IMR-90 (cell line): Measurements from ENCODE around the gene SDHD. TPM values are rescaled to one million over a fixed set of nuclear protein-coding genes. Genes with fewer than 3 reads are reported as not detected.

Experiments
- ATAC-seq: fragments of 200-7000 bp; cut with Tn5 transposase; 2 replicates; pipeline ENCODE4 v1.9.1; 2020; ENCODE audit warnings: low read depth, mild to moderate bottlenecking, moderate library complexity
- BruUV-seq: library from RNA; stranded (reverse); fragments of 400-500 nt; replicated peaks from 2 replicates; lab custom pipeline; 2021; lab: Mats Ljungman, UMichigan
- CTCF ChIA-PET: fragments of 300-600 bp; formaldehyde crosslinking; extraction: SDS; loops from one replicate; lab custom pipeline; 2021; ENCODE audit warnings: antibody characterized with exemption; lab: Yijun Ruan, JAX
- POLR2A ChIA-PET: fragments of 300-600 bp; sonication (Branson Sonifier 250); formaldehyde crosslinking; loops from one replicate; lab custom pipeline; 2022; ENCODE audit warnings: antibody characterized with exemption; ENCODE audit not compliant: unreplicated experiment; lab: Charles Lee
- DNase-seq: peaks from one replicate; pipeline ENCODE4 v3.0.0; 2013
- H2AFZ ChIP-seq: replicated peaks from 2 replicates; pipeline ENCODE3; 2013; ENCODE audit warnings: low read length, mild to moderate bottlenecking; ENCODE audit not compliant: poor library complexity
- H2AK5ac ChIP-seq: 2 replicates; pipeline ENCODE4 v1.6.1; 2013; ENCODE audit warnings: low read depth, low read length, inconsistent platforms
- H2AK9ac ChIP-seq: replicated peaks from 2 replicates; pipeline ENCODE3; 2013; ENCODE audit warnings: mild to moderate bottlenecking, low read depth, low read length, moderate library complexity; ENCODE audit not compliant: poor library complexity
- H2BK120ac ChIP-seq: 2 replicates; pipeline ENCODE4 v1.6.1; 2013; ENCODE audit warnings: low read depth, low read length, inconsistent platforms
- H2BK15ac ChIP-seq: 3 replicates; pipeline ENCODE4 v1.6.1; 2013; ENCODE audit warnings: low read depth, low read length, inconsistent platforms
- H2BK20ac ChIP-seq: 2 replicates; pipeline ENCODE4 v1.6.1; 2013; ENCODE audit warnings: low read depth, mild to moderate bottlenecking, inconsistent platforms, low read length, moderate library complexity
- H2BK5ac ChIP-seq: 2 replicates; pipeline ENCODE4 v1.6.1; 2013; ENCODE audit warnings: mild to moderate bottlenecking, low read depth, low read length, inconsistent platforms; ENCODE audit not compliant: poor library complexity, severe bottlenecking
- H3K14ac ChIP-seq: replicated peaks from 2 replicates; pipeline ENCODE4 v1.6.1; 2013; ENCODE audit warnings: low read depth, low read length, inconsistent platforms
- H3K18ac ChIP-seq: 2 replicates; pipeline ENCODE4 v1.6.1; 2013; ENCODE audit warnings: low read depth, low read length, control low read depth
- H3K23ac ChIP-seq: 2 replicates; pipeline ENCODE4 v1.6.1; 2013; ENCODE audit warnings: low read depth, low read length, inconsistent platforms
- H3K27ac ChIP-seq: 2 replicates; pipeline ENCODE4 v1.5.1; 2013; ENCODE audit warnings: mild to moderate bottlenecking, control low read depth, low read length; ENCODE audit not compliant: insufficient read depth
- H3K27me3 ChIP-seq: 2 replicates; pipeline ENCODE4 v1.6.1; 2013; ENCODE audit warnings: low read length; ENCODE audit not compliant: control insufficient read depth, insufficient read depth
- H3K36me3 ChIP-seq: 2 replicates; pipeline ENCODE4 v1.6.1; 2013; ENCODE audit warnings: low read length, mixed read lengths; ENCODE audit not compliant: control insufficient read depth, insufficient read depth
- H3K4ac ChIP-seq: 2 replicates; pipeline ENCODE4 v1.6.1; 2013; ENCODE audit warnings: low read depth, low read length, inconsistent platforms
- H3K4me1 ChIP-seq: 2 replicates; pipeline ENCODE4 v1.6.1; 2013; ENCODE audit warnings: low read length, mixed read lengths; ENCODE audit not compliant: control insufficient read depth, insufficient read depth
- H3K4me2 ChIP-seq: 2 replicates; pipeline ENCODE4 v1.6.1; 2013; ENCODE audit warnings: low read depth, mild to moderate bottlenecking, control low read depth, low read length, moderate library complexity
- H3K4me3 ChIP-seq: 2 replicates; pipeline ENCODE4 v1.5.1; 2013; ENCODE audit warnings: low read depth, mild to moderate bottlenecking, control low read depth, low read length, moderate library complexity; ENCODE audit not compliant: insufficient read depth
- H3K56ac ChIP-seq: 2 replicates; pipeline ENCODE4 v1.6.1; 2013; ENCODE audit warnings: low read length, inconsistent platforms; ENCODE audit not compliant: insufficient read depth; ENCODE audit errors: extremely low read depth
- H3K79me1 ChIP-seq, 2 experiments: 2 replicates each; pipeline ENCODE4 v1.6.1; 2013; ENCODE audit warnings: low read length in 2 of 2, inconsistent platforms in 1 of 2, low read depth in 1 of 2
- H3K9ac ChIP-seq: 2 replicates; pipeline ENCODE4 v1.6.1; 2013; ENCODE audit warnings: low read depth, low read length, control low read depth
- H3K9me1 ChIP-seq: 2 replicates; pipeline ENCODE4 v1.6.1; 2013; ENCODE audit warnings: low read length, inconsistent platforms; ENCODE audit not compliant: insufficient read depth
- H3K9me3 ChIP-seq: 2 replicates; pipeline ENCODE4 v1.6.1; 2013; ENCODE audit warnings: low read length; ENCODE audit not compliant: control insufficient read depth, insufficient read depth
- H4K20me1 ChIP-seq: 2 replicates; pipeline ENCODE4 v1.6.1; 2013; ENCODE audit warnings: low read length, inconsistent platforms; ENCODE audit not compliant: insufficient read depth
- H4K5ac ChIP-seq: 2 replicates; pipeline ENCODE4 v1.6.1; 2013; ENCODE audit warnings: mild to moderate bottlenecking, low read depth, low read length, control low read depth
- H4K8ac ChIP-seq, 2 experiments: 2 replicates each; pipeline ENCODE4 v1.6.1; 2013; ENCODE audit warnings: low read depth in 2 of 2, low read length in 2 of 2, control low read depth in 1 of 2, inconsistent platforms in 1 of 2
- H4K91ac ChIP-seq: 2 replicates; pipeline ENCODE4 v1.6.1; 2013; ENCODE audit warnings: low read depth, low read length, inconsistent platforms; ENCODE audit not compliant: insufficient read depth
- CTCF ChIP-seq: conservative IDR thresholded peaks from 2 replicates; pipeline ENCODE4 v1.5.1; 2012; ENCODE audit warnings: mild to moderate bottlenecking, low read depth, low read length, improper control_type of control experiment
- MAFK ChIP-seq: IDR thresholded peaks from 2 replicates; pipeline ENCODE4 v1.6.1; 2012; ENCODE audit warnings: low read depth, low read length, improper control_type of control experiment
- MAZ ChIP-seq: IDR thresholded peaks from 2 replicates; pipeline ENCODE4 v1.6.1; 2012; ENCODE audit warnings: low read depth, mild to moderate bottlenecking, low read length, improper control_type of control experiment, moderate library complexity, borderline replicate concordance
- MXI1 ChIP-seq: IDR thresholded peaks from 2 replicates; pipeline ENCODE4 v1.6.1; 2012; ENCODE audit warnings: low read depth, mild to moderate bottlenecking, low read length, moderate library complexity, borderline replicate concordance
- WGBS, 2 experiments: methylation state at CpG; one replicate each; pipeline versions ENCODE4 v1.1.5 to v1.1.7; 2013; ENCODE audit warnings: missing lambda C conversion rate in 2 of 2; ENCODE audit not compliant: insufficient read length in 1 of 2; ENCODE audit errors: extremely low coverage in 2 of 2; 5-methylcytosine and 5-hydroxymethylcytosine counted together
- dilution Hi-C: fragments of 300-500 bp; cut with HindIII; formaldehyde crosslinking; loops from one replicate; pipeline ENCODE4 v1.14.3; 2018; ENCODE audit warnings: low sequenced_read_pairs; ENCODE audit not compliant: unreplicated experiment
- in situ Hi-C: fragments of 300-500 bp; cut with MboI; formaldehyde crosslinking; loops from 3 replicates; pipeline ENCODE4 v1.14.3; 2019; ENCODE audit warnings: low sequenced_read_pairs, inconsistent platforms, mixed read lengths
- intact Hi-C: fragments of 100-400 bp; cut with micrococcal nuclease; formaldehyde crosslinking; loops from 2 replicates; pipeline ENCODE4 v1.10.0; 2022
- polyA plus RNA-seq, 3 experiments: library from polyadenylated mRNA; depleted of rRNA; stranded (reverse); fragments of >200 nt; gene quantifications; 2 replicates each; pipeline ENCODE4 v1.2.3, GENCODE V29; 2012; ENCODE audit warnings: low replicate concordance in 1 of 3
- total RNA-seq: library from RNA; depleted of rRNA; stranded (reverse); fragments of >200 nt; gene quantifications from 2 replicates; pipeline ENCODE4 v1.2.3, GENCODE V29; 2012
- TF ChIP-seq, protein P1 (sequence below): fragments of 150-350 bp; IDR thresholded peaks from 2 replicates; pipeline ENCODE4 v1.6.1; 2017; ENCODE audit warnings: mild to moderate bottlenecking, antibody characterized with exemption, low read length, low read depth

Gene SDHD
- total and polyA plus RNA-seq, 2 of the 4 experiments (the other 2 are of a cell fraction) = 83.2 to 166 TPM

DNA sequence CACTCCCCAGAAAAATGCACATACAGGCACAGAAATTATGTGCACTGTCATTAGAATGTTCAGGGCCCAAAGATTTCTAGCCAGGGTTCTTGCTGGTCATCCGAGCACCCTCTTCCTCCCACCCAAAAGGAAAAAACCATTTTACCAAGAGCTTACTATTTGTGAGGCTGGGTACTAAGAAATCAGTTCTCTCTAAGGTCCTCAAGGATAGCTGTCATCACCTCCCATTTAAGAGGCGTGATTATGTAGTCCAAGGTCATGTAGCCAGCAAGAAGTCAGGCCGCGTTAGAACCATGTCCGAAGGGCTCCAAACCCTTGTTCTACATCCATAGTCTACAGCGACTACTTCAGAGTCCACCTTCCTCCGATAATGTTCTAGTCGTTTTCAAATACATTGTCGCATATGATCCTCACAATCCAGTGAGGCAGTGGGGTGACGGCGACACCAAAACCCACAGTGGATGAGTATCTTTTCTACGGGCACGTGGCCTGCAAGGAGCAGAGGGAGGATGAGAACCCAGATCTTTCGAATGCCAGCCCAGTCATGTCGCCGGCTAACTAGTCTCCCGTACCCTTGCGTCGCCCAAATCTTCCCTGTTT is 751 bp upstream of the SDHD start:
- DNase-seq (peak; percentile 17), ATAC-seq (peak; percentile 56)
- peak overlapping the region; percentile 66 for H4K5ac ChIP-seq
- H3K4me3 ChIP-seq = peak overlapping the region; percentile 78
- H4K8ac ChIP-seq = peak overlapping the region; percentile 78 to 97
- peak overlapping the region; percentile 84 for H3K27ac ChIP-seq
- peak overlapping the region; percentile 81 for H2BK5ac ChIP-seq
- H3K9me1 ChIP-seq = peaks cover 5% of the 10 kb centered on the region
- H3K4ac ChIP-seq = peak overlapping the region; percentile 88
- ChIA-PET POLR2A (interaction anchor here (0.5 kb wide), 1 partner anchor 23 kb away, joined by 3 read pairs; no protein-coding TSS in a partner anchor), CTCF (interaction anchor here (1.0 kb wide), 1 partner anchor 28 kb away, joined by 3 read pairs; no protein-coding TSS in a partner anchor)
- H4K20me1 ChIP-seq = 0 out of 2 replicates have a peak, but pooled peaks cover 6% of the 10 kb centered on the region
- 3% methylated on average over 6 of the region's 19 CpGs; no CpG with 5 or more reads in 1 of the 2 experiments for WGBS, 2 experiments
- H3K9ac ChIP-seq = peak overlapping the region; percentile 92
- peak overlapping the region; percentile 92 for H3K23ac ChIP-seq
- TSS peak; percentile 62 for BruUV-seq
- peaks cover 22% of the 10 kb centered on the region for H3K36me3 ChIP-seq
- H3K56ac ChIP-seq = peak overlapping the region; percentile 80
- peaks cover 2% of the 10 kb centered on the region; the same call in 1 of the 2 replicates for H3K4me1 ChIP-seq
- H2BK120ac ChIP-seq = peak overlapping the region; percentile 52
- TF ChIP-seq MAZ = no peak
- TF ChIP-seq CTCF = no peak
- TF ChIP-seq, protein P1, sequence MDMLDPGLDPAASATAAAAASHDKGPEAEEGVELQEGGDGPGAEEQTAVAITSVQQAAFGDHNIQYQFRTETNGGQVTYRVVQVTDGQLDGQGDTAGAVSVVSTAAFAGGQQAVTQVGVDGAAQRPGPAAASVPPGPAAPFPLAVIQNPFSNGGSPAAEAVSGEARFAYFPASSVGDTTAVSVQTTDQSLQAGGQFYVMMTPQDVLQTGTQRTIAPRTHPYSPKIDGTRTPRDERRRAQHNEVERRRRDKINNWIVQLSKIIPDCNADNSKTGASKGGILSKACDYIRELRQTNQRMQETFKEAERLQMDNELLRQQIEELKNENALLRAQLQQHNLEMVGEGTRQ = peak; percentile 81
- no peak for TF ChIP-seq MAFK
- peak; percentile 87 for TF ChIP-seq MXI1
- H3K14ac ChIP-seq = peak overlapping the region; percentile 95
- peak overlapping the region; percentile 94 for H2AFZ ChIP-seq
- peak overlapping the region; percentile 82 for H4K91ac ChIP-seq
- dilution Hi-C loops (no loop called here), intact Hi-C loops (loop anchor here (1.0 kb wide), 3 partner anchors 89 to 207 kb away; partner anchors contain the start of genes BCO2, CFAP68 and FDXACB1), in situ Hi-C loops (no loop called here)
- no peaks in the 10 kb centered on the region for H3K27me3 ChIP-seq
- H2BK20ac ChIP-seq = no peak overlapping the region
- peak overlapping the region; percentile 98 for H2AK9ac ChIP-seq
- peak overlapping the region; percentile 92 for H3K4me2 ChIP-seq
- peak overlapping the region; percentile 92 for H2AK5ac ChIP-seq
- H3K18ac ChIP-seq = peak overlapping the region; percentile 23
- peak overlapping the region; percentile 5; the same call in 1 of the 3 replicates for H2BK15ac ChIP-seq
- peaks cover 36 to 58% of the 10 kb centered on the region in 2 experiments for H3K79me1 ChIP-seq
- no peaks in the 10 kb centered on the region for H3K9me3 ChIP-seq
